Measurements from ENCODE around the gene IL23R.

The IL23R gene

GRCh38 chr1:67308136-67308535, 141.9 kb downstream of the IL23R start:
- no peaks in the 10 kb centered on the region for H3K36me3 ChIP-seq (ENCODE audit: insufficient read depth, low read length)
- H3K9me3 ChIP-seq (ENCODE audit: low read length), result no peaks in the 10 kb centered on the region
- no peak overlapping the region for H3K4me3 ChIP-seq (ENCODE audit: low read length)
- H3K27me3 ChIP-seq (ENCODE audit: insufficient read depth, low read length), result peaks cover 35% of the 10 kb centered on the region
- no peak overlapping the region for H2AFZ ChIP-seq (ENCODE audit: low read depth, low read length)
- H3K4me1 ChIP-seq (ENCODE audit: insufficient read depth, low read length), result peaks cover 5% of the 10 kb centered on the region
